NCI-H187 treated with DMSO at 0.1 percent for 48 hours (cell line): ENCODE results near the gene MTARC1.

Experiments
- DNase-seq: peaks from one replicate; lab custom pipeline; 2025; lab: John Stamatoyannopoulos, UW

MTARC1 gene

DNA sequence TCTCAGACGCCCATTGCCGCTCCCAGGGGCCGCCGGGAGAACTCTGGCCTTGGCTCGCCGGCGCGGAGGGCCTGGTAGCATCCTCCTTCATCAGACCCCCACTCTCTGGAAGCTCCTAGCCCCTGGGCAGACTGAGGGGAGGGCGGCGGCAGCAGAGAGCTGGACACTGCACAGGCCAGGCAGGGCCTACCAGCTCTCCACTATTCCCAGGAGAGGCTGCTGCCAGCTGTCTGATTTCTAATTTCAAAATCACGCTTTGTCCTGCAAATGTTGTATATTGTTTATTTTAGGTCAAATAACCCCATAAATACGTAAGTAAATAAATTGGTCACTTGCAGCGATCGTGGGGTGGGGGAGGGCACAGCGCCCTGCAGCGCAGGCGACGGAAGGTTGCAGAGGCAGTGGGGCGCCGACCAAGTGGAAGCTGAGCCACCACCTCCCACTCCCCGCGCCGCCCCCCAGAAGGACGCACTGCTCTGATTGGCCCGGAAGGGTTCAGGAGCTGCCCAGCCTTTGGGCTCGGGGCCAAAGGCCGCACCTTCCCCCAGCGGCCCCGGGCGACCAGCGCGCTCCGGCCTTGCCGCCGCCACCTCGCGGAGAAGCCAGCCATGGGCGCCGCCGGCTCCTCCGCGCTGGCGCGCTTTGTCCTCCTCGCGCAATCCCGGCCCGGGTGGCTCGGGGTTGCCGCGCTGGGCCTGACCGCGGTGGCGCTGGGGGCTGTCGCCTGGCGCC lies at the start of gene MTARC1:
Gene MTARC1 (plus strand): TSS at position 577 of the 732 bp plus-strand sequence. CDS start 32 bp downstream, at position 609.
- DNase-seq = no peak

DNA sequence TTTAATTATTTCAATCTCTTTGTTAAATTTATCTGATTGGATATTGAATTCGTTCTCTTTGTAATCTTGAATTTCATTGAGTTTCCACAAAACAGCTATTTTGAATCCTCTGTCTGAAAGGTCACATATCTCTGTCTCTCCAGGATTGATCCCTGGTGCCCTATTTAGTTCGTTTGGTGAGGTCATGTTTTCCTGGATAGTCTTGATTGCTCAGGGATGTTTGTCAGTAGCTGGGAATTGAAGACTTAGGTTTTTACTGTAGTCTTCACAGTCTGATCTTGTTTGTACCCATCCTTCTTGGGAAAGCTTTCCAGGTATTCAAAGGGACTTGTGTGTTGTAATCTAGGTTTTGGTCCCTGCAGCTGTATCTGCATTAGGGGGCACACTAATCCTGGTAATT lies 45.4 kb upstream of the MTARC1 start:
- no peak for DNase-seq

DNA sequence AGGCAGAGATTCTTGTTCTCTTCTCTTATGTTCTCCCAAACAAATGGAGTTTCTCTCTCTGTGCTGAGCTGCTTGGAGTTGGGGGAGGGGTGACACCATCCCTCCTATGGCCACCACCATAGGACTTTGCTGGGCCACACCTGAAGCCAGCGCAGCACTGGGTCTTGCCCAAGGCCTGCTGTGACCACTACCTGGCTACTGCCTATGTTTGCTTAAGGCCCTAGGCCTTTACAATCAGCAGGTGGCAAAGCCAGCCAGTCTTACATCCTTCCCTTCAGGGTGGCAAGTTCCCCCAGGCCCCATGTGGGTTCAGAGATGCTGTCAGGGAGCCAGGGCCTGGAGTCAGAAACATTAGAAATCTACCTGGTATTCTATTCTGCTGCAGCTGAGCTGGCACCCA lies 44.9 kb upstream of the MTARC1 start:
- DNase-seq = no peak

DNA sequence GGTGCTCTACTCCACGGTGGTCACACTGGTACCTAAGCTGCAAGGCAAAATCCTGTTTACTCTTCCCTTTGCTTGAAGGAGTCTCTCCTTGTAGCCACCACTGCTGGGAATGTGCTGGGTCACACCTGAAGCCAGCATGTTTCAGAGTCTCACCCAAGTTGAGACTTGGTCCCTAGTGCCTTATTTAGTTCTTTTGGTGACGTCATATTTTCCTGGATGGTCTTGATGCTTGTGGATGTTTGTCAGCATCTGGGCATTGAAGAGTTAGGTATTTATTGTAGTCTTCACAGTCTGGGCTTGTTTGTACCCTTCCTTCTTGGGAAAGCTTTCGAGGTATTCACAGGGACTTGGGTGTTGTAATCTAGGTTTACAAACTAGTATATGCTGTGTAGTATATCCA lies 44.2 kb upstream of the MTARC1 start:
- no peak for DNase-seq

DNA sequence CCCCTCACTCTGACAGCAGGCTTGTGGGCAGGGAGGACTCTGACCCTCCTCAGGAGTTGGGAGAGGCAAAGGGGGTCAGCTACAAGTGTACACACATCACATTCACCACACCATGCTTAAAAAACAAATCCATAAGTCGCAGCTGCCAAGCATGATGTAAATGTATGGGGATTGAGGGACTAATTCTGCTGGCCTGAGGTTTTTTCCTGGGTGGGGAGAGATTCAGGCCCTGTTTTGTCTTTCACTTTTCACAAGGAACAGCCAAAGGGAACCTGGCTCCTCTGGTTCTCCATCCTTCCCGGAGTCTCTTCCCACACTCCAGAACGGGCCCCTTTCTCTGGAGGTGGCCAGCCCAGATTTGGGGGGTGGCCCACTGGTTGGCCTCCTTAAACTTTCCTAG lies 39.9 kb upstream of the MTARC1 start:
- no peak for DNase-seq

DNA sequence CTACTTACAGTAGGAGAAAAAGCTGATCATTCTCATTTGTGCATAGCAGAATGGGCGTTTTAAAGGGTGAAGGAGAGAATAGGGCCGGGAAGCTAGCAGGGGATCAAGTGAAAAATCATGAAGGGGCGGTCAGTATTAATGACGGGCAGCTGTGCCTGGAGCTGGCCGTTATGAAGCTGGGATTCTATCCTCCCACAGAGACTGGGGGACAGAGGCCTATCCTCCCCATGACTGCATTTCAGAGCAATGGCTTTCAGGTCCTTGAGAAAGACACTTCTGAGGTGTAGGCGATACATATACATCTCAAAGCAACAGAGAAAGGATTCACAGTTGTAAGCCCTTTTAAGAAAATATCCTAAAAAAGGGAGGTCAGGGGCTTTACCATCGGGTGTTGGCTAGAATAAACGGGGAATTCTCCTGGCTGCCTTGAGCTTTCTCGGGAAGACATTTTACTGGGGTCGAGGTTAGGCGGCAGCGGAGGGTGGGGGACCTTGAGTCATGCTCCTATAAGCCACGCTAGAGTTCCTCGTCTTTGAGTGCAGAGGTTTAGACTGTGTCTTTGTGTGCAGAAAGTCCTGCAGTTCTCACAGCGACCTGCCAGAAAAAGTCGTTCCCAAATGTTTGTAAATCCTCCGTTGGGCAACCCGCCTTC lies 39.1 kb upstream of the MTARC1 start:
- DNase-seq = no peak

DNA sequence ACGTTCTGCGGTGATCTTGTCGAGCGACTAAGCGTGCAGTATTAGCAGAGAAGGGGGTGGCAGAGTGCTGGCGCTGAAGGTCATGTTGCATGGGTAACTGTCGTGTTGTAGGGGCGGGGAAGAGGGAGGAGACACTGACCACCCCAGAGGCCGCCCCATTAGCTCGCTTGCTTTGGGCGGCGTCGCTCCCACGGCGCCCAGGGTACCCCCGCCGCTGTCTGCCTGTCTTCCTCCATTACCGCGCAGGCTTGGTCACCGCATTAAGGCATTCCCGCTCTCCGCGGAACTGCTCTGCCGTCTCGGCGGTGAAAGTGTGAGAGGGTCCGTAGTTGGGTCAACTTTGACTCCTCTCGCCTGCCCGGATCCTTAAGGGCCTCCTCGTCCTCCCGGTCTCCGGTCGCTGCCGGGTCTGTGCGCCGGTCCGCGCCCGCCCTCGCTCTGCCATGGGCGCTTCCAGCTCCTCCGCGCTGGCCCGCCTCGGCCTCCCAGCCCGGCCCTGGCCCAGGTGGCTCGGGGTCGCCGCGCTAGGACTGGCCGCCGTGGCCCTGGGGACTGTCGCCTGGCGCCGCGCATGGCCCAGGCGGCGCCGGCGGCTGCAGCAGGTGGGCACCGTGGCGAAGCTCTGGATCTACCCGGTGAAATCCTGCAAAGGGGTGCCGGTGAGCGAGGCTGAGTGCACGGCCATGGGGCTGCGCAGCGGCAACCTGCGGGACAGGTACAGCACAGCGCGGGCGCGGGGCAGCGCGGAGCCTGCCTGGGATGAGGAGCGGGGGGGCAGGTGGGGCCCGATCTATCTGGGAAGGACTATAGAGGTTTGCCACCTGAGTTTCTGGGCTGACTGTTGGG lies 38.4 kb upstream of the MTARC1 start, which contains the start of gene MTARC2:
Gene MTARC2 (plus strand): TSS at position 234 of the 846 bp plus-strand sequence. CDS start 210 bp downstream, at position 444.
- no peak for DNase-seq

DNA sequence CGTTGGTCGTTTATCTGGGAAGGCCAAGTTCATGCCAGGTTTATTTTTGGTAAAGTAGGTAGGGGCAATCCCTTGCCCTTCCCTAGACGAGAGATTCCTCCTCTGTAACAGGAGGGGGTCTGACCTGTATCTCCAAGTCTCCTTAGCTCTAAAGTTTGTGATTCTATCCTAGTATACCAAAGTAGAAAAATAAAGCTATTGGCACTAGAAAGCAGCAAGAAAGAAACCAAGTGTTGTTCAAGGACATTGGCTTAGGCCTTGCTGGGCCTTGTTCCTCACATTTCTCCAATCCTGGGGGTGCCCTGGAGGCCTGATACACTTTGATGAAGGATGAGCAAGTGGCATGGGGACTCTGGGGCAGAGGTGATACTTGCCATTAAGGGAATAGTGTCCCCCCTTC lies 37.8 kb upstream of the MTARC1 start:
- DNase-seq = no peak

DNA sequence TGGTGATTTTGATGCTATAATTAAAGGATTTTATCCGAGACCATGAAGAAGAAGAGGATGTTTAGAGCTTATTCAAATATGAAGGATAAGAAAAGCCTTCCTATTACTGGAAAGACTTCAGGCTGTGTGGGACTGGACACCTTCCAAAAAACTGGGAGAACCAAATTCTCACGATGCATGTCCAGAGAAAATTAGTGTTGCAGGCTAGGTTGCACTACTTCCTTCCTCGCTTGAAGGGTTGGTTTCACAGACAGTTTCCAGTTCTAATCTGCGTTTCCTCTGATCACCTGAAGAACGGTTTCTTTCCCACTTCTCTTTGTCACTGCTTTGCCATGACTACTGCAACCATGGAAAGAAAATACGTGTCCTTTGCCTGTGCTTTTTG lies 36.6 kb upstream of the MTARC1 start:
- DNase-seq = no peak

DNA sequence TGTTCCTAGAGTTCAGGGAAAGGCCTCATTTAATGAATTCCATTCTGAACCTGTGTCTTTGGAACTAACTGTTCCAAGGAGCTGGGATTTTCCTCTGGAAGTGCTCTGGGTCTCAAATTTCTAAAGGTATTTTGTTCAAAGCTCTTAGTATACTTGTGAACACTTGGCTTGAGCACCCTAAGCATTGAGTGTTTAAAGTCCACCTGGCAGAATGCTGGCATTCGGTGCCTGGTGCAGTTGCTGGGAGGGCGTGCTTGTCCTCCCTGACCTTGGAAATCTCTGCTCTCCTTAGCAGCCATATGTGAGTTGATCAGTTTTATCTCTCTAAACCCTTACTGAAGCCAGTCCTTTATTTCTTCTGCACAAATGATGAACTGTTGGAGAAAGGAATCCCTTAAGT lies 35.6 kb upstream of the MTARC1 start:
- DNase-seq = no peak

DNA sequence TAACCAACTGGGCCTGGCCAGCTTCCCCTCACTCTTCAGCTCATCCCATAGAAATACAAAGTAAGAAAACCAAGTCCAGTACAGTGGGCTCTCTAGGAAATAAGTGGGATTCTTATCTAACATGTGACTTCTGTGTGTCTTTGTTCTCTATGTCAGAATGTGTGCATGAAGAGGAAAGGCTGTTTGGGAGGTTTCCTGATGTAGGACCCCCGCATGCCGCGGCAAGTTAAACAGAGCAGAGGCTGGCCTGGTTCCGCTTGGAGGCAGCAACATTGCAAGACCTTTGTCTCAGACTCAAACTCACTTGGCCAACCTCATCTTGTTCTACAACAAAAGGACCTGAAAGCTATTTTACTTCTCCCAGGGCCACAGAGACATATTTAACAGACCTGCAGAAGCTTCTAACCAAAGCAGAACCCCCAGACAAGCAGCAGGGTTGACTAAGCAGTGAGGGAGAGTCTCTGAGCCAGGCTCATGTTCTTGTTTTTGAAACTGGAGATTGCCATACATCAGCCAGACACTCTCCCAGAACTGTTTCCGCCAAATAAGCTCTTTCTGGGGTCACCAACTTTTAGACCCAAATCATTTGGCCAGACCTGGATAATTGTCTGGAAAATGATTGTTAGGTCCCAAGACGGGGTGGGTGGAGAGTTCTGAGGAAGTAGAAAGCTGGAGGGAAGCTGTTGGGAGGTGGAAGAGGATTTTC lies 32.3 kb upstream of the MTARC1 start:
- DNase-seq = no peak

DNA sequence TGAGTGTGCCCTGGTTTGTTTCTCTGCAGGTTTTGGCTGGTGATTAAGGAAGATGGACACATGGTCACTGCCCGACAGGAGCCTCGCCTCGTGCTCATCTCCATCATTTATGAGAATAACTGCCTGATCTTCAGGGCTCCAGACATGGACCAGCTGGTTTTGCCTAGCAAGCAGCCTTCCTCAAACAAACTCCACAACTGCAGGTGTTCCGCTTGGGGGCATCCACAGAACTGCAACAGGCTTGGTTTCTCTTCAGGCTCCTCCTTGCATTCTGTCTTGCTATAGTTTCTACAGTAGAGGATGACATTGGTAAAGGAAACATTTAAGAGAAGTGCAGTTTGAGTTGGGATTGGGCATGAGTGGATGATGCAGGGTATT lies 31.8 kb upstream of the MTARC1 start:
- DNase-seq = no peak

DNA sequence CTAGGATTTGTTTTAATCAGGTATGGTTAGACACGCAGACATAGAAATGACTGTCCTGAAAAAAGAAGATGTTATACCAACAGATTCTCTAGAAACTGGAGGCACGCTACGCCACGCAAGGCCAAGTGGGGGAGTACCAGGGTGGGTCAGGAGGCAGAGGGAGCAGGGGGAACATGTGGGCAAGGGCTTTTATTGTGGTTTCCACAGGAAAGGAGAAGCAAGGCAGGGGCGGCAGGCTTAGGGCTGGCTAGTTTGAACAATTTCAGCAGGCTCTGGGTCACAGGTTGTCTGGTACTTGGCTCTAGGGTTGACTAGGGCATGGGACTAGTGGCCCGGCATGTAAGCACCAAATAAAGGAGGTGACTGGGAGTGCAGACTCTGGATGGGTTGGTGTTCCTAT lies 31.4 kb upstream of the MTARC1 start:
- DNase-seq = no peak

DNA sequence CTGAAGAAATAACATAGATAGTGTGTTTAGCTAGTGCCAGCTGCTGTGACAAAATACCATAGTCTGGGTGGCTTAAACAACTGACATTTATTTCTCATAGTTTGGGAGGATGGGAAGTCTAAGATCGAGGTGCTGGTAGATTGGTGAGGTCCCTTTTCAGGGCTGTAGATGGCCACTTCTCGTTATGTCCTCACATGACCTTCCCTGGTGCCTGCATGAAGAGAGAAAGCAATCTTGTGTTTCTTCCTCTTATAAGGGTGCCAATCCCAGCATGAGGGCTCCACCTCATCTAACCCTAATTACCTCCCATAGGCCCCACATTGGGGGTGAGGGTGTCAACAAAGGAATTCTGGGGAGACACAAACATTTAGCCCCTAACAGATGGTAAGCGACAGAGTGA lies 29.3 kb upstream of the MTARC1 start:
- DNase-seq = no peak

DNA sequence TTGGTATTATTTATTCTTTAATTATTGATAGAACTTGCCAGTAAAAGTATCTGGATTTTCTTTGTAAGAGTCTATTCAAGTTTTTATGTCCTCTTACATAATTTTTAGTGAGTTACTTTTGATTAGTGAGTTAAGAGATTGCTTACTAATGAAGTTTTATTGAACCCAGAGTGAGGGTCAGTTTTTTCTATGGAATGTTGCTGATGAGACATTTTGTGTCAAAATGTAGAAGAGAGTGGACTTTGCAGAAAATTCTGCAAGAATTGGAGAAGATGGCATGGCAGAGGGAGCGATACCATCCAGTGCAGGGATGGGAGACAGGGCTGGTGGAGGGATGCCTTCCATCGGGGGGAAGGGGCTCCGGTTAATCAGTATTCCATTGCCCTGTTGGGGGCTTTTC lies 27.6 kb upstream of the MTARC1 start:
- no peak for DNase-seq

DNA sequence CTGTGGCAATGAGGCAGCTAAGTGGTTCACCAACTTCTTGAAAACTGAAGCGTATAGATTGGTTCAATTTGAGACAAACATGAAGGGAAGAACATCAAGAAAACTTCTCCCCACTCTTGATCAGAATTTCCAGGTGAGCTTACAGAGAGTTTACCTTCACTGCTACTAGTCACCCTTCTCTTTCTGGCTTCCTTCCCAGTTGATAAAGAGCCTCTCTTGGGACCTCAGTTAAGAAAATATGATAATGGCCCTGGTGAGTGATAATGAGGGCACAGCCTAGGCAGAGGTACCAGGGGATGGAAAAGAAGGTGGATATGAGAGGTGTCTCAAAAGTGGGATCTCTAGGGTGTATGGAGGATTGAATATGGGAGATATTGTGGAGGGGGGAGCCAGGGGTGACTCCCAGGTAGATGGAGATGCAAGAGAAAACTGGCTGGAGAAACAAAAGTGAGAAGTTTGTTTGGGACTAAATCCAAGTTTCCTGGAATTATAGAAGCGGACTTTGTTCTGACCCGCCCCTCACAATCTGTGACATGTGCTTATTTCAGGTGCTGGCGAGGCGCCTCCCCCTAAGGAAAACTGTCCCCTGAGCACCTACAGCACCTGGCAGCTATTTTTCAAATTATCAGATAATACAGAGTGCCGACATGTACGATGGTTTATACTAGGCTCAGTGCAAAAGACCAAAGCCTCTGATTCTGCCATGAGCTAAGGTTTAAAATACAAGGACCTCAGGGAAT lies 24.9 kb upstream of the MTARC1 start:
- no peak for DNase-seq

DNA sequence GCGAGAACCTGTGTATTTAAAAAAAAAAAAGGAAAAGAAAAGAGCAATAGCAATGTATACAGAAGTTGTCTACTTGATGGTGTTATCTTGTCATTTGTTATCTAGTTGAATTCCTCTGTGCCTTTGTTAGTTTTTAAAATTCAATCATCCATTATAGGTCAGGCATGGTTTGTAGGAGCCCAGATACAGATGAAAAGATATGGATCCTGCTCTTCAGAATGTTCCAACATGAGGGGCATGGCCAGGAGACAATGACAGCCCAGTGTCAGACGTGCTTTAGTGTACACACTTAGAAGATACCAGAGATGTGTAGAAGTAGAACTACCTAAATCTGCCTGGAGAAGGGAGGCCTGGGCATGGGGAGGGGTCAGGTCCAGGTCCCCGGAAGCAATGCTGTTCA lies 22.0 kb upstream of the MTARC1 start:
- DNase-seq = no peak

DNA sequence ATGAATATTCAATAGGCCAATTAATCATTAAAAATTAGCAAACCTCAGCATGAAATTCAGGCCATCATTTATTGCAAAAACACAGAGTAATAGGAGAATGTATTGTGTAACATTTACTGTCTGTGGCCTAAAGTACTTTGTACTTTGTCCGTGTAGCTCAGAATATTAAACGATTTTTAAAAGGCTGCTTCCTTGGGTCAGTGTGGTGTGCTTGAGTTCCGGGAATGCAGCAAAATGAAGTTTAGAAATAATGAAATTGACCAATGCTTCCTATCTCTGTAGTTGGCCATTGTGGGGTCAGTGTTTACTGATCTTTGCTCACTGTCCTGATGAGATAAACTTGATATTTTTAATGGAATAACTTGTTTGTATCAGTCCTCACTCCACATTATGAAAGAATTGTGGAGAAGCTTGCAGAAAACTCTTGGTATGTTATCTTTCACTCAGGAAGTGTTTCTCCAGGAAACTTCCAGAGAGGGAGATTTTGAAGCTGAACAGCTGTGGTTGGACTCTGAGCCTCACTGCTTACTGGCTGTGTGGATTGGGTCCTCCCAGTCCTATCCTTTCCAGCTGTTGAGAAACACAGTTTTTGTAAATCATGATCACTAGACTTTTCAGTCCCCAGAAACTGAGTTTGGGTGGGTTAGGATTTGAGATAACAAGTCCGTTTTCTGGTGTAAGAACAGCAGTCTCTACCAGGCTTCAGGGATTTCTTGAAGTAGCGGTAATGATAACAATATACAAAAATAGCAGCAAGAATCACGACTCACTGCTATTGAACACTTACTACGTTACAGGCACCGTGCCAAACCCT lies 19.2 kb upstream of the MTARC1 start:
- DNase-seq = no peak

DNA sequence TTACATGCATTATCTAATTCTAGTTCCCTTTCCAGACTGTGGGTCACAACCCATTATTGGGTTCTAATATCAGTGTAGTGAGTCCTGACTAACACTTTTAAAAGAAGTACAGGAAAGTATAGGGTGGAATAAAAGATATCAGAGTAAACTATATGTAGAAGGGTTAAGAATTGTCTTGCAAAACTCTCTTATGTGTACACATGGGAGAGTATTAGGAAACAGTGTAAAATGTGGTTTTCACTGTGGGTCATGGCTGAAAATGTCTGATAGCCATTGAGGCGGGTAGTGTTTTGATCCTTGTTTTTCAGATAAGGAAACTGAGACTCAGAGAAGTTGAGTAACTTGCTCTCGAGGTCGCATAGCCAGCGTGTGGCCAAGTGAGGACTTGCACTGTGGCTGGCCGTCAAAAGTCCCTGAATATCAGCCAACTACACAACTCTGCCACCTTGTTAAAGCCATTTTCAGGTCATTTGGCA lies 18.5 kb upstream of the MTARC1 start:
- DNase-seq = no peak

DNA sequence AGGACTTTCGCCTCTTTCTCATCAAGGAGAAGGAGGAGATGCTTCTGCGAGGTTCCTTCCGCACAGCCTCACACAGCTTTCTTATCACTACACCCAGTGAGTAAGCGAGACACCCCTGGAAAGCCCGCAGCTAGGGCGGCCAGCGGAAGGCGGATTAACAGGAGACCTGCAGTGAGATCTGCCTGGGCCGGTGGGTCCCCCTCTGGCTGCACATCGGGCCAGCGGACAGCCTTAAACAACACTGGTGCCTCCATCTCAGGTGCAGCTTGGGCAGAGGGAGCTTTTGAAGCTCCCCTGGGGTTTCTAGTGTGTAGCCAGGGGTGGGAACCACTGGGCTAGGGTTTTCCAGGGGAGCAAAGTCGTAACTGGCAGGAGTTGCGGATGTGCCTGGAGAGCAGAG lies 17.5 kb upstream of the MTARC1 start:
- DNase-seq = no peak
